ENCODE measurements around the gene MCHR2. TPM values are rescaled to one million over a fixed set of nuclear protein-coding genes. Genes with fewer than 3 reads are reported as not detected.

Gene MCHR2
- polyA plus RNA-seq, 4 donors, result 0.34 TPM; not detected in 3

GRCh38 chr6:99943846-99944245, 50.2 kb downstream of the MCHR2 start:
- Histone ChIP-seq H3K36me3 (ENCODE audit: control insufficient read depth in 3 of 3, insufficient read depth in 2 of 3, low read depth in 1 of 3, low read length in 3 of 3) (no peaks in the 10 kb centered on the region), H3K4me3 (ENCODE audit: low read depth in 1 of 3, low read length in 3 of 3) (no peak overlapping the region), H3K27ac (ENCODE audit: low read depth in 1 of 3, low read length in 2 of 3) (no peak overlapping the region), H3K4me1 (ENCODE audit: control insufficient read depth in 3 of 3, insufficient read depth in 2 of 3, low read depth in 1 of 3, low read length in 2 of 3) (no peaks in the 10 kb centered on the region), H3K27me3 (ENCODE audit: control insufficient read depth in 3 of 3, insufficient read depth in 3 of 3, low read length in 3 of 3) (no peaks in the 10 kb centered on the region), H3K9me3 (ENCODE audit: control insufficient read depth in 2 of 2, insufficient read depth in 1 of 2, low read depth in 1 of 2, low read length in 1 of 2) (no peaks in the 10 kb centered on the region)
- FAIRE-seq (no peak), DNase-seq (no peak)

- H3K9me3 ChIP-seq (ENCODE audit: control insufficient read depth in 2 of 2, insufficient read depth in 1 of 2, low read depth in 1 of 2, low read length in 1 of 2), result no peaks in the 10 kb centered on the region
- FAIRE-seq (no peak), DNase-seq (no peak)
- H3K27me3 ChIP-seq (ENCODE audit: control insufficient read depth in 3 of 3, insufficient read depth in 3 of 3, low read length in 3 of 3), result no peaks in the 10 kb centered on the region
- 62 to 77% (median 67%) methylated on average over 2 of the region's 2 CpGs for WGBS, 3 donors
- no peak overlapping the region for H3K4me3 ChIP-seq (ENCODE audit: low read depth in 1 of 3, low read length in 3 of 3)
- no peaks in the 10 kb centered on the region for H3K4me1 ChIP-seq (ENCODE audit: control insufficient read depth in 3 of 3, insufficient read depth in 2 of 3, low read depth in 1 of 3, low read length in 2 of 3)
- no peaks in the 10 kb centered on the region for H3K36me3 ChIP-seq (ENCODE audit: control insufficient read depth in 3 of 3, insufficient read depth in 2 of 3, low read depth in 1 of 3, low read length in 3 of 3)
- H3K27ac ChIP-seq (ENCODE audit: low read depth in 1 of 3, low read length in 2 of 3), result no peak overlapping the region
These were observed 53.4 kb downstream of the MCHR2 start for GRCh38 chr6:99940582-99940981.

GRCh38 chr6:99933129-99933528, 60.9 kb downstream of the MCHR2 start:
- no peak overlapping the region for H3K27ac ChIP-seq (ENCODE audit: low read depth in 1 of 3, low read length in 2 of 3)
- no peaks in the 10 kb centered on the region for H3K36me3 ChIP-seq (ENCODE audit: control insufficient read depth in 3 of 3, insufficient read depth in 2 of 3, low read depth in 1 of 3, low read length in 3 of 3)
- no peaks in the 10 kb centered on the region for H3K4me1 ChIP-seq (ENCODE audit: control insufficient read depth in 3 of 3, insufficient read depth in 2 of 3, low read depth in 1 of 3, low read length in 2 of 3)
- no peak for DNase-seq
- FAIRE-seq, result no peak
- no peaks in the 10 kb centered on the region for H3K27me3 ChIP-seq (ENCODE audit: control insufficient read depth in 3 of 3, insufficient read depth in 3 of 3, low read length in 3 of 3)
- H3K4me3 ChIP-seq (ENCODE audit: low read depth in 1 of 3, low read length in 3 of 3), result no peak overlapping the region
- H3K9me3 ChIP-seq (ENCODE audit: control insufficient read depth in 2 of 2, insufficient read depth in 1 of 2, low read depth in 1 of 2, low read length in 1 of 2), result no peaks in the 10 kb centered on the region

GRCh38 chr6:99912657-99913056, 81.4 kb downstream of the MCHR2 start:
- H3K4me1 ChIP-seq (ENCODE audit: control insufficient read depth in 3 of 3, insufficient read depth in 2 of 3, low read depth in 1 of 3, low read length in 2 of 3), result no peaks in the 10 kb centered on the region
- WGBS, 3 donors, result 48 to 55% (median 50%) methylated on average over 4 of the region's 4 CpGs
- no peaks in the 10 kb centered on the region for H3K36me3 ChIP-seq (ENCODE audit: control insufficient read depth in 3 of 3, insufficient read depth in 2 of 3, low read depth in 1 of 3, low read length in 3 of 3)
- DNase-seq, result no peak
- no peaks in the 10 kb centered on the region for H3K27me3 ChIP-seq (ENCODE audit: control insufficient read depth in 3 of 3, insufficient read depth in 3 of 3, low read length in 3 of 3)
- no peak overlapping the region for H3K27ac ChIP-seq (ENCODE audit: low read depth in 1 of 3, low read length in 2 of 3)
- no peak for FAIRE-seq
- H3K4me3 ChIP-seq (ENCODE audit: low read depth in 1 of 3, low read length in 3 of 3), result no peak overlapping the region
- no peaks in the 10 kb centered on the region for H3K9me3 ChIP-seq (ENCODE audit: control insufficient read depth in 2 of 2, insufficient read depth in 1 of 2, low read depth in 1 of 2, low read length in 1 of 2)

- no peak overlapping the region for H3K27ac ChIP-seq (ENCODE audit: low read depth in 1 of 3, low read length in 2 of 3)
- peak; percentile 48 to 49 for DNase-seq
- no peaks in the 10 kb centered on the region for H3K4me1 ChIP-seq (ENCODE audit: control insufficient read depth in 3 of 3, insufficient read depth in 2 of 3, low read depth in 1 of 3, low read length in 2 of 3)
- 37 to 48% (median 43%) methylated on average over 4 of the region's 4 CpGs for WGBS, 3 donors
- H3K36me3 ChIP-seq (ENCODE audit: control insufficient read depth in 3 of 3, insufficient read depth in 2 of 3, low read depth in 1 of 3, low read length in 3 of 3), result no peaks in the 10 kb centered on the region
- FAIRE-seq, result no peak
- no peaks in the 10 kb centered on the region for H3K27me3 ChIP-seq (ENCODE audit: control insufficient read depth in 3 of 3, insufficient read depth in 3 of 3, low read length in 3 of 3)
- H3K9me3 ChIP-seq (ENCODE audit: control insufficient read depth in 2 of 2, insufficient read depth in 1 of 2, low read depth in 1 of 2, low read length in 1 of 2), result no peaks in the 10 kb centered on the region
- no peak overlapping the region for H3K4me3 ChIP-seq (ENCODE audit: low read depth in 1 of 3, low read length in 3 of 3)
These were observed 88.6 kb downstream of the MCHR2 start for GRCh38 chr6:99905209-99906106.

GRCh38 chr6:99901596-99902384, 92.2 kb downstream of the MCHR2 start:
- H3K4me3 ChIP-seq (ENCODE audit: low read depth in 1 of 3, low read length in 3 of 3), result no peak overlapping the region
- FAIRE-seq (no peak), DNase-seq (no peak)
- no peaks in the 10 kb centered on the region for H3K9me3 ChIP-seq (ENCODE audit: control insufficient read depth in 2 of 2, insufficient read depth in 1 of 2, low read depth in 1 of 2, low read length in 1 of 2)
- no peak overlapping the region for H3K27ac ChIP-seq (ENCODE audit: low read depth in 1 of 3, low read length in 2 of 3)
- 53 to 59% (median 54%) methylated on average over 6 of the region's 6 CpGs for WGBS, 3 donors
- H3K36me3 ChIP-seq (ENCODE audit: control insufficient read depth in 3 of 3, insufficient read depth in 2 of 3, low read depth in 1 of 3, low read length in 3 of 3), result no peaks in the 10 kb centered on the region
- H3K27me3 ChIP-seq (ENCODE audit: control insufficient read depth in 3 of 3, insufficient read depth in 3 of 3, low read length in 3 of 3), result no peaks in the 10 kb centered on the region
- no peaks in the 10 kb centered on the region for H3K4me1 ChIP-seq (ENCODE audit: control insufficient read depth in 3 of 3, insufficient read depth in 2 of 3, low read depth in 1 of 3, low read length in 2 of 3)

- FAIRE-seq (no peak), DNase-seq (no peak)
- Histone ChIP-seq H3K4me3 (ENCODE audit: low read depth in 1 of 3, low read length in 3 of 3) (no peak overlapping the region), H3K27me3 (ENCODE audit: control insufficient read depth in 3 of 3, insufficient read depth in 3 of 3, low read length in 3 of 3) (no peaks in the 10 kb centered on the region), H3K9me3 (ENCODE audit: control insufficient read depth in 2 of 2, insufficient read depth in 1 of 2, low read depth in 1 of 2, low read length in 1 of 2) (no peaks in the 10 kb centered on the region), H3K4me1 (ENCODE audit: control insufficient read depth in 3 of 3, insufficient read depth in 2 of 3, low read depth in 1 of 3, low read length in 2 of 3) (no peaks in the 10 kb centered on the region), H3K27ac (ENCODE audit: low read depth in 1 of 3, low read length in 2 of 3) (no peak overlapping the region), H3K36me3 (ENCODE audit: control insufficient read depth in 3 of 3, insufficient read depth in 2 of 3, low read depth in 1 of 3, low read length in 3 of 3) (no peaks in the 10 kb centered on the region)
- 46 to 68% (median 62%) methylated on average over 3 of the region's 3 CpGs for WGBS, 3 donors
These were observed 99.2 kb downstream of the MCHR2 start for GRCh38 chr6:99894815-99895214.

GRCh38 chr6:99887066-99887465, 107.0 kb downstream of the MCHR2 start:
- H3K36me3 ChIP-seq (ENCODE audit: control insufficient read depth in 3 of 3, insufficient read depth in 2 of 3, low read depth in 1 of 3, low read length in 3 of 3), result no peaks in the 10 kb centered on the region
- no peaks in the 10 kb centered on the region for H3K4me1 ChIP-seq (ENCODE audit: control insufficient read depth in 3 of 3, insufficient read depth in 2 of 3, low read depth in 1 of 3, low read length in 2 of 3)
- DNase-seq, result no peak
- H3K27ac ChIP-seq (ENCODE audit: low read depth in 1 of 3, low read length in 2 of 3), result no peak overlapping the region
- no peak overlapping the region for H3K4me3 ChIP-seq (ENCODE audit: low read depth in 1 of 3, low read length in 3 of 3)
- no peaks in the 10 kb centered on the region for H3K27me3 ChIP-seq (ENCODE audit: control insufficient read depth in 3 of 3, insufficient read depth in 3 of 3, low read length in 3 of 3)
- FAIRE-seq, result no peak
- H3K9me3 ChIP-seq (ENCODE audit: control insufficient read depth in 2 of 2, insufficient read depth in 1 of 2, low read depth in 1 of 2, low read length in 1 of 2), result no peaks in the 10 kb centered on the region

All from small intestine (tissue), 7 donors.